Body of pancreas (tissue), 4 donors: ENCODE results near the gene CLIC6.

Source experiments
- POLR2A ChIP-seq, 3 donors: fragments of 450-650 bp; IDR thresholded peaks; one replicate each; pipeline ENCODE4 v1.6.1; 2016; ENCODE audit warnings: antibody characterized with exemption in 3 of 3, mild to moderate bottlenecking in 2 of 3
- TF ChIP-seq, protein P1 (sequence below), 7 experiments: fragments of 450-650 bp in 4 of 7; fragments of 200-600 bp in 3 of 7; sonication (generic) in 3 of 7; IDR thresholded peaks; one replicate each; pipeline ENCODE4 v1.5.1; 2016 to 2019; ENCODE audit warnings: antibody characterized with exemption in 7 of 7

DNA sequence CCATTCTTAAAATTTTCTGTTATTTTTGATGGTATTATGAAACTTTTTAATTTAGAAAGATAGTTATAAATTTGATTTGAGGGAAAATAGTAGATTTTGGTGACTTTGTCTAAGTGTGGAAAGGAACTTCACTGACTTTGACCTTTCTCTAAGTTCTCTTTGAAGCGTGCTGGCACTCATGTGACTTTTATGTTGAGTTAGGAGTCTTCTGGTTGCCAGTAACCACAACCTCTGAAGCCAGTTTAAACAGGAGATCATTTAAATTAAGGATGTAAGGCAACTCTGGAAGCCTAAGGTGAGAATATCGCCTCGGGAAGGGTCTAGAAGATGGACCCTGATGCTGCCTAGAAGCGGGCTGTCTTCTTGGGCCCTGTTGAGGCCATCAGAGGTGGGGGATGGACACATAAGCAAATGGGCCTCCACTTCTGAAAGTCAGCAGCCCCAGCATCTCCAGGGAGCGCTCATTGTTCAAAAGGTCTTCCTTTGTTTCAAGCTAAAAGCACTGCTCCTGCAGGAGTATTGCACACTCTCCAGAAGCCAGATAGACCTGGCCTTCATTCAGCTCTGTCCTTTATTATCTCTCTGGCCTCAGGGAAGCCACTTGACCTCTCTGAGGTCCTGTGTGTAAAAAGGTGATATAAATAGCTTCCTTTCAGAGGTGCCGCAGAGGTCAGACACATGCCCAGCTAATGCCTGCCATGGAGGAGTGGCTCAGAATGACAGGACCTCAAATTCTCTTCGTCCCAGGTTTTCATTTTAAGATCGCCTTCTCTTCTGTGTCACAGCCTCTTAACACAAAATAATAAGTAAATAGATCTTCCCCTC is 48.7 kb upstream of the CLIC6 start:
- TF ChIP-seq, protein P1, sequence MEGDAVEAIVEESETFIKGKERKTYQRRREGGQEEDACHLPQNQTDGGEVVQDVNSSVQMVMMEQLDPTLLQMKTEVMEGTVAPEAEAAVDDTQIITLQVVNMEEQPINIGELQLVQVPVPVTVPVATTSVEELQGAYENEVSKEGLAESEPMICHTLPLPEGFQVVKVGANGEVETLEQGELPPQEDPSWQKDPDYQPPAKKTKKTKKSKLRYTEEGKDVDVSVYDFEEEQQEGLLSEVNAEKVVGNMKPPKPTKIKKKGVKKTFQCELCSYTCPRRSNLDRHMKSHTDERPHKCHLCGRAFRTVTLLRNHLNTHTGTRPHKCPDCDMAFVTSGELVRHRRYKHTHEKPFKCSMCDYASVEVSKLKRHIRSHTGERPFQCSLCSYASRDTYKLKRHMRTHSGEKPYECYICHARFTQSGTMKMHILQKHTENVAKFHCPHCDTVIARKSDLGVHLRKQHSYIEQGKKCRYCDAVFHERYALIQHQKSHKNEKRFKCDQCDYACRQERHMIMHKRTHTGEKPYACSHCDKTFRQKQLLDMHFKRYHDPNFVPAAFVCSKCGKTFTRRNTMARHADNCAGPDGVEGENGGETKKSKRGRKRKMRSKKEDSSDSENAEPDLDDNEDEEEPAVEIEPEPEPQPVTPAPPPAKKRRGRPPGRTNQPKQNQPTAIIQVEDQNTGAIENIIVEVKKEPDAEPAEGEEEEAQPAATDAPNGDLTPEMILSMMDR (IDR thresholded peaks at IDR 0.05): no peak
- TF ChIP-seq POLR2A (IDR thresholded peaks at IDR 0.05): no peak
